Thymus (tissue), 11 donors: ENCODE measurements around the gene C9. TPM values are rescaled to one million over a fixed set of nuclear protein-coding genes. Genes with fewer than 3 reads are reported as not detected.

Experiments used
- DNase-seq, 9 donors: peaks; one replicate each; pipeline ENCODE4 v3.0.0-alpha.2; 2013; ENCODE audit warnings: low spot score in 9 of 9, low read depth in 6 of 9, missing footprints in 1 of 9
- H3K27ac ChIP-seq, 2 donors: one replicate each; pipeline ENCODE4 v1.5.1; 2013; ENCODE audit warnings: control low read depth in 1 of 2, low read depth in 1 of 2, low read length in 1 of 2, mild to moderate bottlenecking in 1 of 2, moderate library complexity in 1 of 2
- H3K27me3 ChIP-seq, 2 donors: one replicate each; pipeline ENCODE4 v1.5.1; 2013; ENCODE audit warnings: low read length in 1 of 2; ENCODE audit not compliant: control insufficient read depth in 2 of 2, insufficient read depth in 1 of 2
- H3K36me3 ChIP-seq, 2 donors: one replicate each; pipeline ENCODE4 v1.5.1; 2013; ENCODE audit warnings: low read length in 1 of 2, mild to moderate bottlenecking in 1 of 2, moderate library complexity in 1 of 2; ENCODE audit not compliant: control insufficient read depth in 2 of 2, insufficient read depth in 2 of 2
- H3K4me1 ChIP-seq, 2 donors: one replicate each; pipeline ENCODE4 v1.5.1; 2013; ENCODE audit warnings: low read length in 2 of 2; ENCODE audit not compliant: control insufficient read depth in 2 of 2, insufficient read depth in 2 of 2
- H3K4me3 ChIP-seq, 2 donors: one replicate each; pipeline ENCODE4 v1.5.1; 2013; ENCODE audit warnings: low read length in 2 of 2, control low read depth in 1 of 2, mild to moderate bottlenecking in 1 of 2
- H3K9me3 ChIP-seq, 2 donors: one replicate each; pipeline ENCODE4 v1.5.1; 2013; ENCODE audit warnings: low read length in 1 of 2, mild to moderate bottlenecking in 1 of 2; ENCODE audit not compliant: control insufficient read depth in 2 of 2, insufficient read depth in 1 of 2
- WGBS: extraction: QIAGEN DNeasy Blood & Tissue Kit; methylation state at CpG from one replicate; pipeline ENCODE4 v1.1.7; 2013; 5-methylcytosine and 5-hydroxymethylcytosine counted together
- polyA plus RNA-seq: library from polyadenylated mRNA; stranded (reverse); fragments of 200-250 nt; gene quantifications from one replicate; pipeline ENCODE4 v1.2.3, GENCODE V29; 2013
- total RNA-seq: library from RNA; stranded (reverse); fragments of 120-200 nt; gene quantifications from one replicate; pipeline ENCODE4 v1.2.4, GENCODE V29; 2013
- donor health status: healthy.

C9 gene
- total and polyA plus RNA-seq, 2 donors, result 0.05 to 0.19 TPM

GRCh38 chr5:39266442-39266841 lies 97.9 kb downstream of the C9 start:
- no peak overlapping the region for H3K27ac ChIP-seq
- no peak overlapping the region for H3K4me3 ChIP-seq
- no peak for DNase-seq
- WGBS, result 0% methylated on average over 2 of the region's 2 CpGs
- no peaks in the 10 kb centered on the region for H3K27me3 ChIP-seq
- peaks cover 0 to under 1% of the 10 kb centered on the region in 2 donors for H3K4me1 ChIP-seq
- H3K36me3 ChIP-seq, result no peaks in the 10 kb centered on the region
- H3K9me3 ChIP-seq, result no peaks in the 10 kb centered on the region

GRCh38 chr5:39264528-39264927 lies 99.8 kb downstream of the C9 start:
- Histone ChIP-seq H3K27ac (no peak overlapping the region), H3K4me1 (no peaks in the 10 kb centered on the region)
- 98% methylated on average over 1 of the region's 1 CpG for WGBS

GRCh38 chr5:39262981-39263380 lies 101.3 kb downstream of the C9 start:
- WGBS, result 97% methylated on average over 2 of the region's 2 CpGs
- no peak overlapping the region for H3K4me3 ChIP-seq
- no peaks in the 10 kb centered on the region for H3K27me3 ChIP-seq
- H3K27ac ChIP-seq, result no peak overlapping the region
- H3K9me3 ChIP-seq, result no peaks in the 10 kb centered on the region
- no peaks in the 10 kb centered on the region for H3K36me3 ChIP-seq
- no peak for DNase-seq
- H3K4me1 ChIP-seq, result no peaks in the 10 kb centered on the region

More at GRCh38 chr5:39264528-39264927, 99.8 kb downstream of the C9 start:
- Histone ChIP-seq H3K27me3 (no peaks in the 10 kb centered on the region), H3K9me3 (no peaks in the 10 kb centered on the region), H3K4me3 (no peak overlapping the region), H3K36me3 (no peaks in the 10 kb centered on the region)
- DNase-seq, result no peak

- Histone ChIP-seq H3K4me1 (no peaks in the 10 kb centered on the region), H3K27me3 (no peaks in the 10 kb centered on the region), H3K9me3 (no peaks in the 10 kb centered on the region), H3K27ac (no peak overlapping the region), H3K36me3 (no peaks in the 10 kb centered on the region), H3K4me3 (no peak overlapping the region)
- DNase-seq, result no peak
Measured at GRCh38 chr5:39260095-39260494, 104.2 kb downstream of the C9 start.

GRCh38 chr5:39257554-39257953 lies 106.7 kb downstream of the C9 start:
- Histone ChIP-seq H3K36me3 (no peaks in the 10 kb centered on the region), H3K27ac (no peak overlapping the region), H3K4me1 (no peaks in the 10 kb centered on the region), H3K9me3 (no peaks in the 10 kb centered on the region), H3K4me3 (no peak overlapping the region), H3K27me3 (no peaks in the 10 kb centered on the region)
- no peak for DNase-seq
- WGBS, result 99% methylated on average over 3 of the region's 3 CpGs

GRCh38 chr5:39256477-39257235 lies 107.6 kb downstream of the C9 start:
- WGBS, result 52% methylated on average over 4 of the region's 4 CpGs
- DNase-seq, result peak in 1 of 9 donors; percentile 25
- no peaks in the 10 kb centered on the region for H3K4me1 ChIP-seq
- H3K9me3 ChIP-seq, result no peaks in the 10 kb centered on the region
- no peaks in the 10 kb centered on the region for H3K36me3 ChIP-seq
- no peaks in the 10 kb centered on the region for H3K27me3 ChIP-seq
- H3K27ac ChIP-seq, result peak overlapping the region; percentile 56 to 60
- peak overlapping the region in 1 of 2 donors; percentile 10 for H3K4me3 ChIP-seq

GRCh38 chr5:39255406-39255805 lies 108.9 kb downstream of the C9 start:
- no peak overlapping the region for H3K27ac ChIP-seq
- H3K4me1 ChIP-seq, result no peaks in the 10 kb centered on the region
- no peaks in the 10 kb centered on the region for H3K27me3 ChIP-seq
- 95% methylated on average over 2 of the region's 2 CpGs for WGBS
- no peak overlapping the region for H3K4me3 ChIP-seq
- DNase-seq, result no peak
- no peaks in the 10 kb centered on the region for H3K36me3 ChIP-seq
- H3K9me3 ChIP-seq, result no peaks in the 10 kb centered on the region

- H3K27me3 ChIP-seq, result no peaks in the 10 kb centered on the region
- H3K9me3 ChIP-seq, result no peaks in the 10 kb centered on the region
- H3K4me1 ChIP-seq, result no peaks in the 10 kb centered on the region
- DNase-seq, result no peak
- no peak overlapping the region for H3K27ac ChIP-seq
- no peaks in the 10 kb centered on the region for H3K36me3 ChIP-seq
- H3K4me3 ChIP-seq, result no peak overlapping the region
Measured at GRCh38 chr5:39254671-39255070, 109.6 kb downstream of the C9 start.

- H3K4me3 ChIP-seq, result no peak overlapping the region
- no peak overlapping the region for H3K27ac ChIP-seq
- no peaks in the 10 kb centered on the region for H3K36me3 ChIP-seq
- DNase-seq, result no peak
- no peaks in the 10 kb centered on the region for H3K27me3 ChIP-seq
- H3K9me3 ChIP-seq, result no peaks in the 10 kb centered on the region
- no peaks in the 10 kb centered on the region for H3K4me1 ChIP-seq
Measured at GRCh38 chr5:39253196-39253595, 111.1 kb downstream of the C9 start.
